SU-DHL-6 (cell line): ENCODE measurements around the gene ERCC5.

Source experiments
- CTCF ChIP-seq: fragments of 200-600 bp; sonication (generic); IDR thresholded peaks from one replicate; pipeline ENCODE4 v1.5.1; 2017; ENCODE audit warnings: antibody characterized with exemption, mild to moderate bottlenecking, low read length, moderate library complexity; ENCODE audit not compliant: insufficient read depth, poor library complexity, severe bottlenecking
- EZH2phosphoT487 ChIP-seq: fragments of 200-600 bp; sonication (generic), shearing (Covaris generic); conservative IDR thresholded peaks from 2 replicates; pipeline ENCODE4 v1.6.1; 2018; ENCODE audit warnings: mild to moderate bottlenecking, antibody characterized with exemption, low read length, moderate library complexity, mixed read lengths

DNA sequence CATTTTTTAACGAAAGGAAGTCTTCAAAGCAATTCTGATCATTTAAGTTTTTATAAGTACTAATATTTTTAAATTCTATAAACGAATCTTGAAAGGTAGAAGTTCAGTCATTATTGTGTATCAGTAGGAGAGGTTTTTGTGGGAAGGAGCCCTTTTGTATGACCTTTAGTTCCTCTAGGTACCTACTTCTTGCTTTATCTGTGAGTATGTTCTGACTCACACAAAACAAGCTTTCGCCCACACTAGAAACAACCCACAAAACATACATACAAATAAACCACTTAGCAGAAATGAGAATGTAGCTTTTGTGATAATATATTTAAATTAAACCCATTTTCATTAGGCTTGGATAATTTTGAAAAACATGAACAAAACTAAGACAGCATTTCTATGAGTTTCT lies 27.8 kb downstream of the ERCC5 start:
- TF ChIP-seq CTCF (no peak), EZH2phosphoT487 (no peak)
